ENCODE data around the gene FYB2. TPM values are rescaled to one million over a fixed set of nuclear protein-coding genes. Genes with fewer than 3 reads are reported as not detected.

The FYB2 gene
- polyA plus RNA-seq, 1 donor from 2014 or later: 0.69 TPM

DNA sequence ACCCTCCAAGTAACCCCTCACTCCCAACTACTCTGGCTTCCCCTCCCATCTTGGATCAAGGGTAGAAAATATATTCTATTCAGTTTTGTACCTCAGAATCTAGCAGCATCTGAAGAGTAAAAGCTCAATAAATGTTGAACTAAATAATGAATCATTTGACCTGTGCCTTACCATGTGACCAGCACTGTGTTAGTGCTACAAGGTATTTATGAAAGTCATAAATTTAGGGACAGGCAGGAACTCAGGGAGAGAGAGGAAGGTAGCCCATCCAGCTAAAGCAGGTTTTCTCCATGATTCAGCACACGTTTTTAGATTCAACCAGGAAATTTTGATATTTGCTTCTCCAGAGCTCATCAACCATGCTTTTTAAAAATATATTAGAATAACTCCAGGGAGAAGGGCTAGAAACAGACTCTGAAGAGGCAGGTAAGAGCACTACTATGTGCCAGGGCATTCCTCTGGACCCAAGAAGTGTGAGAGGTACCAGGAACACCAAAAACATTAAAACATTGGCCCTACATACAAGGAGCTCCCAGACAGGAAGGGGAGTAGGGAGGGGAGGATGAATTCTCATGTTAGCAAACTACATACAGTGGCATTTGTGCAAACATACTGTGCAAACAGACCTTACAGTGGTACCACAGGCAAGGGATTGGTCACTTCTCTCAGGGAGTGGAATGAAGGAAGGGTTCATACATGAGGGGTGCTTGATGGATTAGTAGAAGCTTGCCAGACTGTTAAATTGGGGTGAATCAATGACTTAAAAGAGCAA lies 64.3 kb downstream of the FYB2 start:
- Histone ChIP-seq H3K4me2 (ENCODE audit: low read length) (no peak overlapping the region), H3K79me2 (replicated peaks; ENCODE audit: insufficient read depth, low read length) (no peaks in the 10 kb centered on the region), H3K36me3 (ENCODE audit: insufficient read depth, low read length) (no peaks in the 10 kb centered on the region), H3K9ac (ENCODE audit: low read length) (no peak overlapping the region), H2AFZ (ENCODE audit: low read depth, low read length) (no peak overlapping the region), H3K4me3 (ENCODE audit: low read length) (no peak overlapping the region), H3K9me3 (ENCODE audit: low read length) (no peaks in the 10 kb centered on the region), H3K9me2 (ENCODE audit: insufficient read depth, low read length) (no peaks in the 10 kb centered on the region), H3F3A (ENCODE audit: insufficient read depth, low read length, poor library complexity, severe bottlenecking) (no peaks in the 10 kb centered on the region), H4K20me1 (ENCODE audit: insufficient read depth) (no peaks in the 10 kb centered on the region), H3K27me3 (ENCODE audit: insufficient read depth, low read depth, low read length) (no peaks in the 10 kb centered on the region), H3K27ac (ENCODE audit: low read length) (no peak overlapping the region)
- TF ChIP-seq RAD21 (conservative IDR thresholded peaks at IDR 0.05) (no peak), EP300 (conservative IDR thresholded peaks at IDR 0.05; ENCODE audit: poor library complexity, severe bottlenecking) (no peak), TAF1 (IDR thresholded peaks at IDR 0.05; ENCODE audit: low read depth) (no peak), POLR2AphosphoS5 (IDR thresholded peaks at IDR 0.05) (no peak), SMC3 (conservative IDR thresholded peaks at IDR 0.05; ENCODE audit: poor library complexity) (no peak), MXI1 (conservative IDR thresholded peaks at IDR 0.05; ENCODE audit: poor library complexity, severe bottlenecking) (no peak), EZH2 (IDR thresholded peaks at IDR 0.05; ENCODE audit: borderline replicate concordance, insufficient read depth, low read length, poor library complexity, severe bottlenecking) (no peak), CTCF (IDR thresholded peaks at IDR 0.05; ENCODE audit: poor library complexity, severe bottlenecking) (no peak)
- TF ChIP-seq, protein P1, sequence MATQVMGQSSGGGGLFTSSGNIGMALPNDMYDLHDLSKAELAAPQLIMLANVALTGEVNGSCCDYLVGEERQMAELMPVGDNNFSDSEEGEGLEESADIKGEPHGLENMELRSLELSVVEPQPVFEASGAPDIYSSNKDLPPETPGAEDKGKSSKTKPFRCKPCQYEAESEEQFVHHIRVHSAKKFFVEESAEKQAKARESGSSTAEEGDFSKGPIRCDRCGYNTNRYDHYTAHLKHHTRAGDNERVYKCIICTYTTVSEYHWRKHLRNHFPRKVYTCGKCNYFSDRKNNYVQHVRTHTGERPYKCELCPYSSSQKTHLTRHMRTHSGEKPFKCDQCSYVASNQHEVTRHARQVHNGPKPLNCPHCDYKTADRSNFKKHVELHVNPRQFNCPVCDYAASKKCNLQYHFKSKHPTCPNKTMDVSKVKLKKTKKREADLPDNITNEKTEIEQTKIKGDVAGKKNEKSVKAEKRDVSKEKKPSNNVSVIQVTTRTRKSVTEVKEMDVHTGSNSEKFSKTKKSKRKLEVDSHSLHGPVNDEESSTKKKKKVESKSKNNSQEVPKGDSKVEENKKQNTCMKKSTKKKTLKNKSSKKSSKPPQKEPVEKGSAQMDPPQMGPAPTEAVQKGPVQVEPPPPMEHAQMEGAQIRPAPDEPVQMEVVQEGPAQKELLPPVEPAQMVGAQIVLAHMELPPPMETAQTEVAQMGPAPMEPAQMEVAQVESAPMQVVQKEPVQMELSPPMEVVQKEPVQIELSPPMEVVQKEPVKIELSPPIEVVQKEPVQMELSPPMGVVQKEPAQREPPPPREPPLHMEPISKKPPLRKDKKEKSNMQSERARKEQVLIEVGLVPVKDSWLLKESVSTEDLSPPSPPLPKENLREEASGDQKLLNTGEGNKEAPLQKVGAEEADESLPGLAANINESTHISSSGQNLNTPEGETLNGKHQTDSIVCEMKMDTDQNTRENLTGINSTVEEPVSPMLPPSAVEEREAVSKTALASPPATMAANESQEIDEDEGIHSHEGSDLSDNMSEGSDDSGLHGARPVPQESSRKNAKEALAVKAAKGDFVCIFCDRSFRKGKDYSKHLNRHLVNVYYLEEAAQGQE (IDR thresholded peaks at IDR 0.05; ENCODE audit: borderline replicate concordance): no peak

DNA sequence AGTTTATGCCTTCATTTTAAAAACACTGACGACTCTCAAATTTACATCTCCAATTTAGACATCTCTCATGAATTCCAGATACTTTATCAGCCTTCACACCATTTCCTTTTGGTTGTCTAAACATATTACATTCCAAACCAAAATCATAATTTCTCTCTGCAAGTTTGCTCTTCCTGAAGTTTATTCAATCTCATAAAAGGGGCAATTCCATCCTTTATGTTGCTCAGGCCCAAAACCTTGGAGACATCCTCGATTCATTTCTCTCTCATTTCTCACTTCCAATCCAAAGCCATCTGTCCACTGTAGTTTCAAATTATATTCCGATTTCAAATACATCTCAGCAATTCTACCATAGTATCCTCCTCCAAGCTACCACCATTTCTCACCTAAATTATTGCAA lies 74.0 kb downstream of the FYB2 start:
- H3K9ac ChIP-seq (ENCODE audit: low read length): no peak overlapping the region
- no peaks in the 10 kb centered on the region for H3K9me2 ChIP-seq (ENCODE audit: insufficient read depth, low read length)
- H2AFZ ChIP-seq (ENCODE audit: low read depth, low read length): no peak overlapping the region
- TF ChIP-seq TAF1 (IDR thresholded peaks at IDR 0.05; ENCODE audit: low read depth): no peak
- TF ChIP-seq EP300 (conservative IDR thresholded peaks at IDR 0.05; ENCODE audit: poor library complexity, severe bottlenecking): no peak
- no peak for TF ChIP-seq POLR2AphosphoS5 (IDR thresholded peaks at IDR 0.05)
- TF ChIP-seq, protein P1 (IDR thresholded peaks at IDR 0.05; ENCODE audit: borderline replicate concordance): no peak
- TF ChIP-seq EZH2 (IDR thresholded peaks at IDR 0.05; ENCODE audit: borderline replicate concordance, insufficient read depth, low read length, poor library complexity, severe bottlenecking): no peak
- no peak for TF ChIP-seq MXI1 (conservative IDR thresholded peaks at IDR 0.05; ENCODE audit: poor library complexity, severe bottlenecking)
- no peak for TF ChIP-seq CTCF (IDR thresholded peaks at IDR 0.05; ENCODE audit: poor library complexity, severe bottlenecking)
- no peak for TF ChIP-seq RAD21 (conservative IDR thresholded peaks at IDR 0.05)
- TF ChIP-seq SMC3 (conservative IDR thresholded peaks at IDR 0.05; ENCODE audit: poor library complexity): no peak
- no peak overlapping the region for H3K4me2 ChIP-seq (ENCODE audit: low read length)
- H4K20me1 ChIP-seq (ENCODE audit: insufficient read depth): no peaks in the 10 kb centered on the region
- no peaks in the 10 kb centered on the region for H3K27me3 ChIP-seq (ENCODE audit: insufficient read depth, low read depth, low read length)
- H3K36me3 ChIP-seq (ENCODE audit: insufficient read depth, low read length): no peaks in the 10 kb centered on the region
- H3K4me3 ChIP-seq (ENCODE audit: low read length): no peak overlapping the region
- H3K79me2 ChIP-seq (replicated peaks; ENCODE audit: insufficient read depth, low read length): no peaks in the 10 kb centered on the region
- H3K27ac ChIP-seq (ENCODE audit: low read length): no peak overlapping the region
- H3K9me3 ChIP-seq (ENCODE audit: low read length): no peaks in the 10 kb centered on the region
- no peaks in the 10 kb centered on the region for H3F3A ChIP-seq (ENCODE audit: insufficient read depth, low read length, poor library complexity, severe bottlenecking)

All from neural cell (in vitro differentiated cells).